ENCODE measurements around the gene RLF.

DNA sequence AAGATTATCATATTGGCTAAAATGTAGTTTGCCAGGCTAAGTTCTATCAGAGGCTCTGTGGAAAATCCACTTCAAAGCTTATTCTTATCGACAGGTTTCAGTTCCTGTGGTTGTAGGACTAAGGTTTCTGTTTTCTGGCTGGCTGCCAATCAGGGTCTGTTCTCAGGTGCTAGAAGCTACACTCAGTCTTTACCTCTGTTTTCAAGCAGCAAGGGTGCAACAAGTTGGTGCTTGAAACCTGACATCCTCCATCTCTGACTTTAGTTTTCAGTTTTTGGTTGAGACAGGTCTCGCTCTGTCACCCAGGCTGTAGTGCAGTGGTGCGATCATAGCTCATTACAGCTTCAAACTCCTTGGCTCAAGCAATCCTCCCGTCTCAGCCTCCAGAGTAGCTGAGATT lies 71.3 kb downstream of the RLF start:
- TF ChIP-seq BACH2 (CRISPR knock-in tag; IDR thresholded peaks at IDR 0.05; ENCODE audit: borderline replicate concordance) (no peak), RARB (CRISPR knock-in tag; IDR thresholded peaks at IDR 0.05) (no peak), TCF4 (CRISPR knock-in tag; IDR thresholded peaks at IDR 0.05; ENCODE audit: borderline replicate concordance) (no peak), ARNTL (CRISPR knock-in tag; IDR thresholded peaks at IDR 0.05; ENCODE audit: borderline replicate concordance, low read depth) (no peak), ZNF565 (CRISPR knock-in tag; conservative IDR thresholded peaks at IDR 0.05; ENCODE audit: low read depth) (no peak), ZFP3 (CRISPR knock-in tag; IDR thresholded peaks at IDR 0.05) (no peak), ISL1 (CRISPR knock-in tag; IDR thresholded peaks at IDR 0.05) (no peak)
- TF ChIP-seq, protein P1, sequence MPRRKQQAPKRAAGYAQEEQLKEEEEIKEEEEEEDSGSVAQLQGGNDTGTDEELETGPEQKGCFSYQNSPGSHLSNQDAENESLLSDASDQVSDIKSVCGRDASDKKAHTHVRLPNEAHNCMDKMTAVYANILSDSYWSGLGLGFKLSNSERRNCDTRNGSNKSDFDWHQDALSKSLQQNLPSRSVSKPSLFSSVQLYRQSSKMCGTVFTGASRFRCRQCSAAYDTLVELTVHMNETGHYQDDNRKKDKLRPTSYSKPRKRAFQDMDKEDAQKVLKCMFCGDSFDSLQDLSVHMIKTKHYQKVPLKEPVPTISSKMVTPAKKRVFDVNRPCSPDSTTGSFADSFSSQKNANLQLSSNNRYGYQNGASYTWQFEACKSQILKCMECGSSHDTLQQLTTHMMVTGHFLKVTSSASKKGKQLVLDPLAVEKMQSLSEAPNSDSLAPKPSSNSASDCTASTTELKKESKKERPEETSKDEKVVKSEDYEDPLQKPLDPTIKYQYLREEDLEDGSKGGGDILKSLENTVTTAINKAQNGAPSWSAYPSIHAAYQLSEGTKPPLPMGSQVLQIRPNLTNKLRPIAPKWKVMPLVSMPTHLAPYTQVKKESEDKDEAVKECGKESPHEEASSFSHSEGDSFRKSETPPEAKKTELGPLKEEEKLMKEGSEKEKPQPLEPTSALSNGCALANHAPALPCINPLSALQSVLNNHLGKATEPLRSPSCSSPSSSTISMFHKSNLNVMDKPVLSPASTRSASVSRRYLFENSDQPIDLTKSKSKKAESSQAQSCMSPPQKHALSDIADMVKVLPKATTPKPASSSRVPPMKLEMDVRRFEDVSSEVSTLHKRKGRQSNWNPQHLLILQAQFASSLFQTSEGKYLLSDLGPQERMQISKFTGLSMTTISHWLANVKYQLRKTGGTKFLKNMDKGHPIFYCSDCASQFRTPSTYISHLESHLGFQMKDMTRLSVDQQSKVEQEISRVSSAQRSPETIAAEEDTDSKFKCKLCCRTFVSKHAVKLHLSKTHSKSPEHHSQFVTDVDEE (CRISPR knock-in tag; IDR thresholded peaks at IDR 0.05), result no peak
- TF ChIP-seq, protein P2, sequence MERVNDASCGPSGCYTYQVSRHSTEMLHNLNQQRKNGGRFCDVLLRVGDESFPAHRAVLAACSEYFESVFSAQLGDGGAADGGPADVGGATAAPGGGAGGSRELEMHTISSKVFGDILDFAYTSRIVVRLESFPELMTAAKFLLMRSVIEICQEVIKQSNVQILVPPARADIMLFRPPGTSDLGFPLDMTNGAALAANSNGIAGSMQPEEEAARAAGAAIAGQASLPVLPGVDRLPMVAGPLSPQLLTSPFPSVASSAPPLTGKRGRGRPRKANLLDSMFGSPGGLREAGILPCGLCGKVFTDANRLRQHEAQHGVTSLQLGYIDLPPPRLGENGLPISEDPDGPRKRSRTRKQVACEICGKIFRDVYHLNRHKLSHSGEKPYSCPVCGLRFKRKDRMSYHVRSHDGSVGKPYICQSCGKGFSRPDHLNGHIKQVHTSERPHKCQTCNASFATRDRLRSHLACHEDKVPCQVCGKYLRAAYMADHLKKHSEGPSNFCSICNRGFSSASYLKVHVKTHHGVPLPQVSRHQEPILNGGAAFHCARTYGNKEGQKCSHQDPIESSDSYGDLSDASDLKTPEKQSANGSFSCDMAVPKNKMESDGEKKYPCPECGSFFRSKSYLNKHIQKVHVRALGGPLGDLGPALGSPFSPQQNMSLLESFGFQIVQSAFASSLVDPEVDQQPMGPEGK (CRISPR knock-in tag; IDR thresholded peaks at IDR 0.05; ENCODE audit: borderline replicate concordance), result no peak

All from SK-N-SH treated with all-trans-retinoic acid at 6 μM for 48 hours (cell line).